Mesothelial cell of epicardium (in vitro differentiated cells): ENCODE results near the gene HTR3D. TPM values are rescaled to one million over a fixed set of nuclear protein-coding genes. Genes with fewer than 3 reads are reported as not detected.

Experiments
- DNase-seq, 2 experiments: peaks; one replicate each; pipeline ENCODE4 v3.0.0; 2021; ENCODE audit warnings: low spot score in 2 of 2; ENCODE audit not compliant: unreplicated experiment in 2 of 2
- H3K27ac Mint-ChIP-seq: 2 replicates; pipeline ENCODE4 v1.8.0; 2021; ENCODE audit warnings: mixed read lengths
- H3K27me3 Mint-ChIP-seq: 2 replicates; pipeline ENCODE4 v1.8.0; 2021; ENCODE audit warnings: low read depth, mixed read lengths
- H3K36me3 Mint-ChIP-seq: 2 replicates; pipeline ENCODE4 v1.8.0; 2021; ENCODE audit warnings: mixed read lengths
- H3K4me1 Mint-ChIP-seq: 2 replicates; pipeline ENCODE4 v1.8.0; 2021; ENCODE audit warnings: mixed read lengths
- H3K4me3 Mint-ChIP-seq: 2 replicates; pipeline ENCODE4 v1.8.0; 2021; ENCODE audit warnings: mild to moderate bottlenecking, moderate library complexity, mixed read lengths
- H3K9me3 Mint-ChIP-seq: 2 replicates; pipeline ENCODE4 v1.8.0; 2021; ENCODE audit warnings: mixed read lengths
- CTCF ChIP-seq: fragments of 200-600 bp; sonication (generic); IDR thresholded peaks from one replicate; pipeline ENCODE4 v1.5.0; 2021; ENCODE audit warnings: antibody characterized with exemption; ENCODE audit not compliant: unreplicated experiment
- total RNA-seq: library from RNA; stranded (reverse); gene quantifications from 3 replicates; pipeline ENCODE4 v1.2.1, GENCODE V29; 2021

The HTR3D gene
- total RNA-seq, 1 donor from 2014 or later: not detected

DNA sequence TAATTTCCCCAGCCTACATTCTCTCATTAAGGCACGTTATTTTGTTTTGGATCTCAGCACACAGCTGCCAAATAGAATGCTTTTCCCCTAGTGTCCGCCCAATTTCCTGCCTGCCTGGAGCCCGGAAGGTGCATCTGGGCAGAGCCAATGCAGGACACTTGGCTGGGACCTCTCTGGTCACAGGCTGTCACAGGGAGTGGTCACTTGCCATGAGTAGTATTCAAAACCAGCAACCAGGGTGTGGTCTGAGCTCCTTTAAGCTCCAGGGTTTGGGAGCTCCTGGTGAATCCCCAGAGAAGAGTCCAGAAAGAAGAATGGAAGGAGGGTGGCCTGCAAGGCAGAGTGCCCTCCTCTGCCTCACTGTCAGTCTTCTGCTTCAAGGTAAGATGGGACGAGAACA is 21.2 kb downstream of the HTR3D start, which contains the start of gene HTR3C:
HTR3C (plus strand) TSS at position 281 of the 400 bp plus-strand sequence; CDS start at position 315, 34 bp downstream.
- DNase-seq: no peak
- Mint-ChIP-seq H3K4me1 (no peaks in the 10 kb centered on the region), H3K4me3 (no peak within 1 kb of the TSS), H3K9me3 (no peaks in the 10 kb centered on the region), H3K36me3 (no peaks in the 10 kb centered on the region), H3K27ac (no peak within 1 kb of the TSS), H3K27me3 (peaks cover 45% of the 10 kb centered on the region)
- no peak for TF ChIP-seq CTCF

GRCh38 chr3:184058029-184058428 is 26.5 kb downstream of the HTR3D start:
- no peak for DNase-seq
- Mint-ChIP-seq H3K36me3 (no peaks in the 10 kb centered on the region), H3K9me3 (no peaks in the 10 kb centered on the region), H3K4me1 (no peaks in the 10 kb centered on the region), H3K4me3 (no peak overlapping the region), H3K27me3 (peaks cover 13% of the 10 kb centered on the region), H3K27ac (no peak overlapping the region)
- no peak for TF ChIP-seq CTCF

DNA sequence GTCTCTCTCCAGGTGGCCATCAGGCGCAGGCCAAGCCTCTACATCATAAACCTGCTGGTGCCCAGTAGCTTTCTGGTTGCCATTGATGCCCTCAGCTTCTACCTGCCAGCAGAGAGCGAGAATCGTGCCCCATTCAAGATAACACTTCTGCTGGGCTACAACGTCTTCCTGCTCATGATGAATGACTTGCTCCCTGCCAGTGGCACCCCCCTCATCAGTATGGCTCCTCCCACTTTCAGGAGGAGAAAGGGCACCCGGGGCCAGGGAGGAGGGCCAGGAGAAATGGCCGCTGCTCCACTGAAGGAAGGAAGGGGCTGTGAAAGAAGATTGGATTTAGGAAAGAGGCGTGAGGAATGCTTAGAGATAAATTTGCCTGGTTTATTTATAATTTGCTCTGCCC is 27.9 kb downstream of the HTR3D start:
- no peaks in the 10 kb centered on the region for H3K36me3 Mint-ChIP-seq
- no peaks in the 10 kb centered on the region for H3K4me1 Mint-ChIP-seq
- DNase-seq: no peak
- peaks cover 8% of the 10 kb centered on the region for H3K27me3 Mint-ChIP-seq
- H3K27ac Mint-ChIP-seq: no peak overlapping the region
- H3K4me3 Mint-ChIP-seq: no peak overlapping the region
- no peak for TF ChIP-seq CTCF
- no peaks in the 10 kb centered on the region for H3K9me3 Mint-ChIP-seq

- H3K4me3 Mint-ChIP-seq: no peak overlapping the region
- H3K36me3 Mint-ChIP-seq: no peaks in the 10 kb centered on the region
- H3K4me1 Mint-ChIP-seq: no peaks in the 10 kb centered on the region
- H3K9me3 Mint-ChIP-seq: no peaks in the 10 kb centered on the region
- H3K27ac Mint-ChIP-seq: no peak overlapping the region
- DNase-seq: no peak
- peaks cover 2% of the 10 kb centered on the region for H3K27me3 Mint-ChIP-seq
- TF ChIP-seq CTCF: no peak
These were observed 31.1 kb downstream of the HTR3D start for GRCh38 chr3:184062637-184063036.

DNA sequence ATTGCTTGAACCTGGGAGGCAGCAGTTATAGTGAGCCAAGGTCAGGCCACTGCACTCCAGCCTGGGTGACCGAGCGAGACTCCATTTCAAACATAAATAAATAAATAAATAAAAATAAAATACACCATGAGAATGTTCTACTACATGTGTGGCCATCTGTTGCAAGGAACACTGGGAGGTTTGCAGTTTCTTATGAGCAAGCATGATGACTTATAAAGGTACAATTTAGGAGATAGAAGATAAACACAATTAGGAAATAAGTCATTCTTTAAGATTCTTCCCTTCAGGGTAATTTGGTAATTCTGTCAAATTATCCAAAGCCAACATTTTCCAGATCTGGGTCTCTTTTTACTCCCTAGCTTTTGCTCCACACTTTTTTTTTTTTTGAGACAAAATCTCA is 34.7 kb downstream of the HTR3D start:
- peaks cover 2% of the 10 kb centered on the region for H3K27me3 Mint-ChIP-seq
- DNase-seq: no peak
- no peak overlapping the region for H3K27ac Mint-ChIP-seq
- H3K9me3 Mint-ChIP-seq: peaks cover 9% of the 10 kb centered on the region
- H3K36me3 Mint-ChIP-seq: no peaks in the 10 kb centered on the region
- H3K4me3 Mint-ChIP-seq: no peak overlapping the region
- H3K4me1 Mint-ChIP-seq: no peaks in the 10 kb centered on the region
- TF ChIP-seq CTCF: no peak

DNA sequence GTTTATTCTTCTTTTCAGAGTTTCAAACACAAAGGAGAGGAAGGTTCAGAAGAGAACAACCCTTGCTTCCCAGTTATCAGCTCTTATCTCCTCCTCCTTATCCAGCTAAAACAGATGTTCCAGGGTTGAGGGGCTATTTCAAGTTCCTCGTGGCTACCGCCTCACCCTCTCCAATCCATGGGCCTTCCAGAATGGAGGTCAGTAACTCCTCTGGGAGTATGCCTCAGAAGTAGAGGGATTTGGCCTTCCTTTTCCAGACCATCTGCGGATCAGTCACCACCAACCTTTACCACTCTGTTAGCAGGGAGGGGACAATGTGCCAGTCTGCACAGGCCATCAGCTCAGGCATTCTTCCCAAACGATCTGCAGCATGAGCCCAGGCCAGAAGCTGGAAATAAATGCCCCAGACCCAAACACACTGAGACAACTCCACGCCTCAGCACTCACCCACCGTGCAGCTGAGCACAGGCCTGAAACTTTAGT is 36.1 kb downstream of the HTR3D start:
- Mint-ChIP-seq H3K27ac (no peak overlapping the region), H3K27me3 (peaks cover 2% of the 10 kb centered on the region), H3K4me3 (no peak overlapping the region), H3K4me1 (no peaks in the 10 kb centered on the region), H3K36me3 (no peaks in the 10 kb centered on the region), H3K9me3 (peaks cover 10% of the 10 kb centered on the region)
- DNase-seq: no peak
- no peak for TF ChIP-seq CTCF
